ENCODE measurements around the gene DCC.

Gene DCC

GRCh38 chr18:52426041-52426440 lies 86.0 kb downstream of the DCC start:
- DNase-seq, result no peak

DNA sequence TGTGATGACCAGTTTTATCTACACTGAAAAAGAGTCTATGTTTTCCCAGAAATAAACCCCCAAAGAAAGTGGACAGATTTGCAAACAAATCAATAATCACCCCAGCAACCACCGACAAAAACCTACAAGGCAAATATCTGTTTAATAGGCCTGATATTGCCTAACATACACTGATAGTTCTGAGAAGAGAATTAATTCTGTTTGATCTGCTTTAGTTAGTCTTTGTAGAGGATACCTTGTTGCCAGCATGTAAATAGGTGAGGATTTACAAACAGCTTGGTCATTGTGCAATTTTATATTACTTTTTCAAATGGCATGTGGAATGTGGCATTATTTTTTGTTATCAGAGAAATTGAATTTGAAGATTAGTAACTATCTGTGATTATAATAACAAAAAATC lies 86.5 kb downstream of the DCC start:
- no peak for DNase-seq

- DNase-seq, result no peak
Measured at GRCh38 chr18:52427521-52428175, 87.7 kb downstream of the DCC start.

DNA sequence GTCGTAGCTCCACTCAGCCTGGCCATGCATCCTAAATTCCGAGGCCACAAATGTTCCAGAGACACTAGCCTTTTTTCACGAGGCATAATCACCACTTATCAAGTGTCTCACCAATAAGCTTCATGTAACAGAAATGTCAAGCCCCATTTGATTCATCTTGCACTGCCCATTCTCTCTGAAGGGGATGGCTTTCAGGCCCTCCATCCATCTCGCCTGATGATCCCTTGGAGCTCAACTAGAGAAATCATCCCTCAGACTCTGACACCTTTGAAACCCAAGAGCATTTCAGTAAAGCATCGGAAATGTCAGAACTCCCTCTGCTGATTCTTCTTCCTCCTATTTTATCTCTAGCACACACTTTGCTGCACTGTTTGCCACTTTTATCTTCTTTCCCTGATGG lies 91.7 kb downstream of the DCC start:
- DNase-seq, result no peak

DNA sequence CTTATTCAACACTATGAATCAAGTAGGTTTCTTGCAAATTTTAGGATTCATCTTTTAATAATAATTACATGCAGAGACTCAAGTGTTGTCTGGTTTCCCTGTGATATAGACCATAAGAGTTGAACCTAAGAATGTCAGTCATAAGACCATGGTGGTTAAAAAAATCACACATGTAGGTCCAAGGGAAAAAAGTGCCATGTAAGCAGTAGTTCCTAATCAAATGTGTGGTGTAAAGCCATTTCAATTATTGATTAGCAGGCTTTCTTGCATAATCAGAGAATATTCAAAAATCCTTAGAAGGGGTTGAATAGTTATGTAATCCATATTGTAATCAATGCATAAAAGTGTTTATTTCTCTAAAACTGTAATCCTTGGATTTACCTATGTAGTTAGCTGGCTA lies 93.8 kb downstream of the DCC start:
- DNase-seq, result no peak

GRCh38 chr18:52435301-52435700 lies 95.3 kb downstream of the DCC start:
- no peak for DNase-seq

- no peak for DNase-seq
Measured at GRCh38 chr18:52437161-52437560, 97.2 kb downstream of the DCC start.

DNA sequence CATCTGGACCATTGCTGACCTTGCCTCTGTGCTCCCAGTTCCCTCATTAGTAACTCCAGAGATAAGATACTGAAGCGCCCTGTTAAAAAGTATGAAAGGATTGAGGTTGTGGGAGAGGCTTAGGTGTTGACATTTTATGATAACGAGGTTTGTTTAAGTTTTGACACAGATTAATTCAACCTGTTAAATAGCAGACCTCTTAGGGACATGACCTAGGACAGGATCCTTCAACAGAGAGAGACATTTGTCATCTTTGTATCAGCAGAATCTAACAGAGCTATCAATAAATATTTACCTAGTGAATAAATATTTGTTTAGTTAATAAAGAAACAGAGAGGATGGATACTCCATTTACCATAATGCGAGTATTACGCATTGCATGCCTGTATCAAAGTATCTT lies 99.5 kb downstream of the DCC start:
- no peak for DNase-seq

- DNase-seq, result no peak
Measured at GRCh38 chr18:52441794-52442193, 101.8 kb downstream of the DCC start.

GRCh38 chr18:52442686-52443085 lies 102.7 kb downstream of the DCC start:
- no peak for DNase-seq

DNA sequence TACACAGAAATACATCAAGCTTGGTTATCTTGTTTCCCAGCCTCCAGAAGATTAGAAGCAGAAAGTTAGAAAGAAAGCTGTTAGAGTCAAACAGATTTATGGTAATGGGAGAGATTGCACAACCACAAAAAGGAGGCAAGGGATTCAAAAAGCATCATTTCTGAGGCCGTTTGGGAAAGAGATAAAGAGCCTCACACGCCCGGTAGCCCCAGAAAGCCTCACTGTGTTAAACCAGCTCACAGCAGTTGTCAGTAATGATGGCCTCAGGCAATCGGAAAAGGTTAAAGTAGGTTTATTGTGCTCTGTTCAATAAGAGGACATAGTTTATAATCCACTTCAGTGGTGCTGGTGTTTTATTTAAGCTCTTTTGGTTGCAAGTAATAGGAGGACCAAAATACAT lies 111.3 kb downstream of the DCC start:
- no peak for DNase-seq

DNA sequence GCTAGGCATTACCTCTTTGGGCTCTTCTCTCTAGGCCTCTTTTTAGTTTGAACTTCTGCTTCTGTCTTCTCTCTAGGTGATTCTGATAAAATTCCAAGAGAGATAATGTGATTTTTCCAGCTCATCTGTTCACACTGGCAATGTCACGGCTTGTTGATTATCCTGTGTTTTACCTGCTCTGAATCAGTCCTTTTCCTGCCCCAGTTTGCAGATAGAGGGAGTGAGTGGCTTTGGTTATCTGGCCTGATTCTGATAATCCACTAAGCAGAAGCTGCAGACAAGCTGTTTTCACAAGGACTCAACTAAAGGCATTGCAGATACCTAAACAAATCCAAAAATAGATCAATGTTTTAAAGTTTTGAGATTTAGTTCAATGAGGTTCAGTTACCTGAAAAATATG lies 111.9 kb downstream of the DCC start:
- DNase-seq, result no peak

- DNase-seq, result no peak
Measured at GRCh38 chr18:52452427-52452826, 112.4 kb downstream of the DCC start.

DNA sequence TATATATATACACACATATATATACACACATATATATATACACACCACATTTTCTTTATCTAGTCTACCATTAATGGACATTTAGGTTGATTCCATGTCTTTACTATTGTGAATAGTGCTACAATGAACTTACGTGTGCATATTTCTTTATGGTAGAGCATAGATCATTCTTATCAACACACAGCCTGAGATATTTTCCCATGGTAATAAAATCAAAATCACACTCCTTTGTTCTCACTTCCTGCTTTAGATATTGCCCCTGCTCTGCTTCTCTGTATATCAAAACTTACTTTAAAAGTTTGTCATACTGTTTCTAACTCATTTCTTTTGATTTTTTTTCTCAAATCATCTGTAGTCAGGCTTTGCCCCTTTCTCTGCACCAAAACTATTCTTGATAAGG lies 119.9 kb downstream of the DCC start:
- DNase-seq, result no peak

- no peak for DNase-seq
Measured at GRCh38 chr18:52462853-52463252, 122.9 kb downstream of the DCC start.

DNA sequence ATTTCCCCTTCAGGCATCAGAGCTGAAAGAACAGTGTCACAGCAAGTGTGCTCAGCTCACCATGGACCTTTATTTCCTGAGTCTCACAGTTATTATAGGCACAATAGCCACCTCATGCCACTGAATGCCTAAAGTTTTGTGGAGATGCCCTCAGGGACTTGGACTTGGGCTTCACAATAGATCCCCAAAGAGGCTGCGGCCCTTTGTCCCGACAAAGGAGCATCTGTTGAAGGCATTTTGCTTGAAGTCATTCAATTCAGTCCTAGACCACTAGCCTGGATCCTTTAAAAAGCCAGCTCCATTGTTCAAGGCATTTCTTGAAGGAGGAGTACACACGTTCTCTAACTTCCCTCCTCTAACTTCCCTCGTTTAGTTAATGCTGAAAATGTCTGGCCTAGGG lies 125.4 kb downstream of the DCC start:
- no peak for DNase-seq

DNA sequence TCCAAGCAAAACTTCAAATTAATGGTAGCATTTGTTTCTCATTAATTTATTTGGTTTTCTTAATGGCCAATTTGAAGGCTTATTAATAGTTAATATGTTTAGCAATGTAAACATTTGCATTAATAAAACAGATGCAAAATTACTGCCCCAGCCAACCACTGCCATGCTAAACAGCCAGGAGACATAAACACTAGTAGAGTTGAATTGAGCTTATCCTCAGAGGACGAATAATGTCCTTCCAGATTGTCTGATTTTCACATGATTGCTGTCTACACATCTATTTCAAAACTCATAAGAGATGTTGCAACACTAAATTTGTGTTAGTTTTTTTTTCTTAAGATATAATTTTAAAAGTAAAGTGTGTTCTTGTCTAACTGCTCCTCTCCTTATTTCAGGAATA lies 128.5 kb downstream of the DCC start:
- no peak for DNase-seq

DNA sequence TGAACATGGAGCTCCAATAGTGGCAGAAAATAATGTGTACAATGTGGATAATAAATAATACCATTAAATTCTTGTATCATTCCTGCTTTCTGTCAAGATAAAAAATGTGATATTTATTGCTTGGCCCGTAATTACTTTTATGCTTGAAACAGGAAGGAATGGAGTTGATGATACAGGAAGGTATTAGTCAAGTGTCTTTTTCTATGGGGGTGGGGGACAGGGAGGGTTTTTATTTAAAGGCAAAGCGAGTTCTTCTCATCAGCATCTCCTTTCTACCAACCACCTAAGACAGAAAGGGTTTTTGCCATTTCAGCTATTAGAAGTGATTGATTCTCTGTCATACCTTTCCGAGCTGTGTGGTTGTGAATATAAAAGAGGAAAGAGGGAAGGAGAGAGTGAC lies 135.3 kb downstream of the DCC start:
- DNase-seq, result no peak

GRCh38 chr18:52481116-52481515 lies 141.1 kb downstream of the DCC start:
- DNase-seq, result no peak

DNA sequence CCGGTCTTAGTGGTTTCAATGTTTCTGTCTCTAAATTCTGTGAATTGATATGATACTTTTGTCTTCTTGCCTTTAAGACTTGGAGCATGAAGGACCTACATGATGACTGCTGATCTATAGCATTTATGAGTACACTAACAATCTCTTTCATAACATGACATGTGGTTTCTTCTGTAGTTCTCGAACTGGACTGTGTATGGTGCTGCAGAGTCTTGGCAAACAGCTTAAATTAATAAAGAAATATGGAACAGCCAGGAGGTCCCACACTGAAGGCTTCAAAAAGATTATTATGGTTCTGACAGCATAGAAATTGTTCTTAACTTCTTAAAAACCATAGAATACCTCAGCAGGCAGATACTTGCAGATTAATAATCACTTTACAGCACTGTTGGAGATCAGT lies 145.0 kb downstream of the DCC start:
- DNase-seq, result no peak

DNA sequence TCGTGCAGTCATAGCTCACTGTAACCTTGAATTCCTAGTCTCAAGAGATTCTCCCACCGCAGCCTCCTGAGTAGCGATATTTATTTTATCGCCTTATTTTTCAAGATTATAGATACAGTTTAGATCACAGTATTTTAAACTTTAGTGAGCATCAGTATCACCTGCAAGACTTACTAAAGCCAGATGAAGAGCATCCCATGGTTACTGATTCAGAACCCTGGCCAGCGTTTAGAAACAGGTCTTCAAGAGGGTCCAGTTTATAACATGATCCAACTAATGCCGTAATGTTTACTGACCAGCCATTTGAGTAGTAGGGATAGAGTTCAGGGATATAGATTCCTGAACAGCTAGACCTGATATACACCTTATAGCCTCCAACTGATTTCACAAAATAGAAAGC lies 146.1 kb downstream of the DCC start:
- no peak for DNase-seq

DNA sequence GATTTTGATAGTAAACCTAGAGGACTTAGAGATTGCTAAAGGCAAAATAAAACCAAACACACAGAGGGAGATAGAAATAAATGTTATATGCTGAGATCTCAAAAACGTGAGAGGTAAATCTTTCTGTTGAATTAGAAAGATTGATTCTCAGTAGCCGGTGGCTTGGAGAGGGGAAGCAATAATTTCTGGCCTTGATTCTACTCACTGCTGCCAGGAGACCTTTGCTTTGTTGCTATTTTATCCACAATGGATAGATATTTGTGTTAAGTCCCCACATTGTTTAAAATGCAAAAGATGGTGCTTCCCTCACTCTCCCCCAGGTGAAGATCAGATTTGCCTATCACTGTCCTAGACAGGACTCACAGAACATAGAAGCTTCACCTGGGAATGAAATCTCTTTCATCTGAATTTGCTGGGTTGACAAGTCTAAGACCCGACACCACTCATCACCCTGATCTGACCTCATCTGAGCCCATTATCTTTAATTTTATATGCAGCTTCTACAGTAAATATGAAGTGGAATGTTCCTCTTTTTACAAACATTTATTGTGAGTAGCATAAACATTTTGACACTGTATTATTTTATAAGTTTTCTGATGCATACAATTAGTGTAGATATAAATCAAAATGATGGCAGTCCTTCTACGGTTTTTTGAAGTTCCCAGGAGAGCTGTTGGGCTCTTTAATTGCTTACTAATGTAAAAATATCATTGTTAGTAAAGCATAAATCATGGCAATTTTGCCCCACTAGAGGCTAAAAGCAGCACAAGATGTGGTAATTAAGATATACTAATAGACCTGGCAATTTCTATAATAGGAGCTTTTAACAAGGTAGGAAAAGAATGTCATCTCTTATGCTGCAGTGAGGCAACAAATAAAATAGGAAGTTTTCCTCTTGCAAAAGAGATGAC lies 149.7 kb downstream of the DCC start:
- DNase-seq, result no peak

GRCh38 chr18:52496426-52496825 lies 156.4 kb downstream of the DCC start:
- DNase-seq, result no peak

GRCh38 chr18:52499016-52499415 lies 159.0 kb downstream of the DCC start:
- DNase-seq, result no peak

All from inflammatory macrophage (primary cell).